HEK293 (cell line): ENCODE measurements around the gene TP73.

ENCODE experiments used
- ATF2 ChIP-seq: fragments of 450-650 bp; formaldehyde crosslinking; IDR thresholded peaks from 2 replicates; pipeline ENCODE4 v1.5.1; 2016; ENCODE audit warnings: missing biosample characterization, missing genetic modification characterization, low read depth
- GLI2 ChIP-seq: fragments of 450-650 bp; formaldehyde crosslinking; IDR thresholded peaks from 2 replicates; pipeline ENCODE4; 2017; ENCODE audit warnings: missing biosample characterization, missing genetic modification characterization, low read depth, borderline replicate concordance
- PATZ1 ChIP-seq: fragments of 450-650 bp; formaldehyde crosslinking; IDR thresholded peaks from 2 replicates; pipeline ENCODE4 v1.5.1; 2016; ENCODE audit warnings: missing biosample characterization, missing genetic modification characterization
- PBX3 ChIP-seq: sonication (generic); formaldehyde crosslinking; IDR thresholded peaks from 2 replicates; pipeline ENCODE4 v1.8.1; 2022; ENCODE audit warnings: mild to moderate bottlenecking, moderate library complexity, missing genetic modification reagents
- REPIN1 ChIP-seq: fragments of 450-650 bp; formaldehyde crosslinking; IDR thresholded peaks from 2 replicates; pipeline ENCODE4 v1.5.1; 2017; ENCODE audit warnings: missing biosample characterization, missing genetic modification characterization, low read depth
- TCF7L2 ChIP-seq: IDR thresholded peaks from 2 replicates; pipeline ENCODE4 v1.6.1; 2011; ENCODE audit warnings: low read depth, mild to moderate bottlenecking, inconsistent platforms, low read length, moderate library complexity, borderline replicate concordance
- TSHZ1 ChIP-seq: fragments of 450-650 bp; formaldehyde crosslinking; IDR thresholded peaks from 2 replicates; pipeline ENCODE4 v1.5.1; 2016; ENCODE audit warnings: missing biosample characterization, missing genetic modification characterization, borderline replicate concordance
- YY1 ChIP-seq: fragments of 450-650 bp; formaldehyde crosslinking; IDR thresholded peaks from 2 replicates; pipeline ENCODE4 v1.5.1; 2018; ENCODE audit warnings: missing biosample characterization, missing genetic modification characterization
- ZBTB1 ChIP-seq: fragments of 450-650 bp; formaldehyde crosslinking; IDR thresholded peaks from 2 replicates; pipeline ENCODE4 v1.5.1; 2016; ENCODE audit warnings: missing biosample characterization, missing genetic modification characterization
- ZEB2 ChIP-seq: fragments of 450-650 bp; formaldehyde crosslinking; IDR thresholded peaks from 2 replicates; pipeline ENCODE4 v1.5.1; 2016; ENCODE audit warnings: missing biosample characterization, missing genetic modification characterization
- ZFP41 ChIP-seq: fragments of 450-650 bp; formaldehyde crosslinking; IDR thresholded peaks from 2 replicates; pipeline ENCODE4 v1.5.1; 2016; ENCODE audit warnings: missing biosample characterization, missing genetic modification characterization, borderline replicate concordance
- ZFP69B ChIP-seq: fragments of 450-650 bp; formaldehyde crosslinking; IDR thresholded peaks from 2 replicates; pipeline ENCODE4 v1.5.1; 2016; ENCODE audit warnings: missing biosample characterization, missing genetic modification characterization
- ZIC2 ChIP-seq: fragments of 450-650 bp; formaldehyde crosslinking; IDR thresholded peaks from 2 replicates; pipeline ENCODE4 v1.5.1; 2016; ENCODE audit warnings: missing biosample characterization, missing genetic modification characterization
- ZNF10 ChIP-seq: fragments of 450-650 bp; formaldehyde crosslinking; IDR thresholded peaks from 2 replicates; pipeline ENCODE4 v1.5.1; 2017; ENCODE audit warnings: missing biosample characterization, missing genetic modification characterization
- ZNF155 ChIP-seq: fragments of 450-650 bp; formaldehyde crosslinking; IDR thresholded peaks from 2 replicates; pipeline ENCODE4 v1.5.1; 2016; ENCODE audit warnings: missing biosample characterization, missing genetic modification characterization
- ZNF174 ChIP-seq: fragments of 450-650 bp; formaldehyde crosslinking; IDR thresholded peaks from 2 replicates; pipeline ENCODE4 v1.5.0; 2017; ENCODE audit warnings: missing biosample characterization, mild to moderate bottlenecking, missing genetic modification characterization
- ZNF2 ChIP-seq: fragments of 450-650 bp; formaldehyde crosslinking; IDR thresholded peaks from 2 replicates; pipeline ENCODE4 v1.5.1; 2016; ENCODE audit warnings: missing biosample characterization, missing genetic modification characterization
- ZNF248 ChIP-seq: fragments of 450-650 bp; formaldehyde crosslinking; IDR thresholded peaks from 2 replicates; pipeline ENCODE4 v1.5.1; 2017; ENCODE audit warnings: missing biosample characterization, missing genetic modification characterization
- ZNF324 ChIP-seq: fragments of 450-650 bp; formaldehyde crosslinking; IDR thresholded peaks from 2 replicates; pipeline ENCODE4 v1.5.1; 2016; ENCODE audit warnings: missing biosample characterization, missing genetic modification characterization
- ZNF423 ChIP-seq: fragments of 450-650 bp; formaldehyde crosslinking; IDR thresholded peaks from 2 replicates; pipeline ENCODE4 v1.5.1; 2016; ENCODE audit warnings: missing biosample characterization, missing genetic modification characterization
- ZNF488 ChIP-seq: fragments of 450-650 bp; formaldehyde crosslinking; IDR thresholded peaks from 2 replicates; pipeline ENCODE4 v1.5.1; 2016; ENCODE audit warnings: missing biosample characterization, missing genetic modification characterization
- ZNF621 ChIP-seq: fragments of 450-650 bp; formaldehyde crosslinking; IDR thresholded peaks from 2 replicates; pipeline ENCODE4 v1.5.1; 2017; ENCODE audit warnings: missing biosample characterization, missing genetic modification characterization
- ZNF629 ChIP-seq: fragments of 450-650 bp; formaldehyde crosslinking; IDR thresholded peaks from 2 replicates; pipeline ENCODE4 v1.5.1; 2017; ENCODE audit warnings: missing biosample characterization, missing genetic modification characterization
- ZNF645 ChIP-seq: fragments of 450-650 bp; formaldehyde crosslinking; IDR thresholded peaks from 2 replicates; pipeline ENCODE4; 2016; ENCODE audit warnings: missing biosample characterization, missing genetic modification characterization
- ZNF670 ChIP-seq: fragments of 450-650 bp; formaldehyde crosslinking; IDR thresholded peaks from 2 replicates; pipeline ENCODE4 v1.5.1; 2016; ENCODE audit warnings: missing biosample characterization, missing genetic modification characterization, low read depth
- ZSCAN4 ChIP-seq: fragments of 450-650 bp; formaldehyde crosslinking; IDR thresholded peaks from 2 replicates; pipeline ENCODE4 v1.5.1; 2017; ENCODE audit warnings: missing biosample characterization, missing genetic modification characterization
- ZXDB ChIP-seq: fragments of 450-650 bp; formaldehyde crosslinking; IDR thresholded peaks from 2 replicates; pipeline ENCODE4 v1.5.1; 2016; ENCODE audit warnings: missing biosample characterization, missing genetic modification characterization

The TP73 gene

GRCh38 chr1:3711780-3712451 is 59.6 kb downstream of the TP73 start (continued):
- TF ChIP-seq ATF2 (tag by site-specific recombination) (0 out of 2 replicates have a peak, but pooled peaks have one; percentile 22), ZNF155 (tag by site-specific recombination) (no peak), REPIN1 (tag by site-specific recombination) (no peak), TCF7L2 (no peak), GLI2 (tag by site-specific recombination) (no peak), YY1 (tag by site-specific recombination) (no peak), ZNF670 (tag by site-specific recombination) (no peak), ZXDB (tag by site-specific recombination) (no peak), ZNF2 (no peak), ZNF488 (tag by site-specific recombination) (no peak), ZNF248 (no peak), ZNF423 (tag by site-specific recombination) (0 out of 2 replicates have a peak, but pooled peaks have one; percentile 9), ZNF621 (tag by site-specific recombination) (no peak), ZIC2 (peak; percentile 86), ZNF645 (tag by site-specific recombination) (no peak), ZEB2 (tag by site-specific recombination) (peak; percentile 22; the same call in 1 of the 2 replicates), TSHZ1 (peak; percentile 82; the same call in 1 of the 2 replicates), ZNF324 (tag by site-specific recombination) (no peak), ZNF629 (tag by site-specific recombination) (no peak; the same call in 1 of the 2 replicates), ZFP69B (tag by site-specific recombination) (no peak), ZSCAN4 (peak; percentile 89), ZNF10 (tag by site-specific recombination) (no peak), ZNF174 (no peak), ZBTB1 (tag by site-specific recombination) (no peak), PBX3 (no peak), PATZ1 (peak; percentile 25; the same call in 1 of the 2 replicates), ZFP41 (no peak)
